Osteocyte (in vitro differentiated cells): ENCODE data around the gene C19orf18. TPM values are rescaled to one million over a fixed set of nuclear protein-coding genes. Genes with fewer than 3 reads are reported as not detected.

Experiments used
- DNase-seq: peaks from one replicate; pipeline ENCODE4 v3.0.0; 2021; ENCODE audit warnings: mixed read lengths; ENCODE audit not compliant: unreplicated experiment; ENCODE audit errors: extremely low spot score
- H3K27ac Mint-ChIP-seq: one replicate; pipeline ENCODE4 v1.8.0; 2021; ENCODE audit warnings: mild to moderate bottlenecking, mixed read lengths; ENCODE audit not compliant: unreplicated experiment
- H3K27me3 Mint-ChIP-seq: one replicate; pipeline ENCODE4 v1.8.0; 2021; ENCODE audit warnings: mixed read lengths; ENCODE audit not compliant: unreplicated experiment
- H3K36me3 Mint-ChIP-seq: one replicate; pipeline ENCODE4 v1.8.0; 2021; ENCODE audit warnings: mixed read lengths; ENCODE audit not compliant: unreplicated experiment
- H3K4me1 Mint-ChIP-seq: one replicate; pipeline ENCODE4 v1.8.0; 2021; ENCODE audit warnings: mixed read lengths; ENCODE audit not compliant: unreplicated experiment
- H3K4me3 Mint-ChIP-seq: one replicate; pipeline ENCODE4 v1.8.0; 2021; ENCODE audit warnings: mild to moderate bottlenecking, moderate library complexity, mixed read lengths; ENCODE audit not compliant: unreplicated experiment
- H3K9me3 Mint-ChIP-seq: one replicate; pipeline ENCODE4 v1.8.0; 2021; ENCODE audit warnings: mixed read lengths; ENCODE audit not compliant: unreplicated experiment
- CTCF ChIP-seq: fragments of 200-600 bp; sonication (generic); IDR thresholded peaks from 2 replicates; pipeline ENCODE4 v1.5.0; 2021; ENCODE audit warnings: antibody characterized with exemption, mild to moderate bottlenecking, moderate library complexity
- total RNA-seq: library from RNA; stranded (reverse); gene quantifications from 2 replicates; pipeline ENCODE4 v1.2.1, GENCODE V29; 2021

The C19orf18 gene
- total RNA-seq, 1 donor from 2014 or later, result 1.4 TPM

- Mint-ChIP-seq H3K27ac (no peak overlapping the region), H3K9me3 (peaks cover 70% of the 10 kb centered on the region)
- DNase-seq, result no peak
Observed at GRCh38 chr19:57978586-57979289, 4.4 kb upstream of the C19orf18 start.

GRCh38 chr19:57964761-57965160 lies 9.6 kb downstream of the C19orf18 start:
- Mint-ChIP-seq H3K4me1 (no peaks in the 10 kb centered on the region), H3K27ac (no peak overlapping the region), H3K4me3 (no peak overlapping the region), H3K27me3 (no peaks in the 10 kb centered on the region), H3K36me3 (peaks cover 14% of the 10 kb centered on the region), H3K9me3 (peaks cover 26% of the 10 kb centered on the region)
- TF ChIP-seq CTCF, result no peak
- no peak for DNase-seq

More at GRCh38 chr19:57978586-57979289, 4.4 kb upstream of the C19orf18 start:
- Mint-ChIP-seq H3K27me3 (no peaks in the 10 kb centered on the region), H3K4me3 (no peak overlapping the region), H3K4me1 (no peaks in the 10 kb centered on the region), H3K36me3 (peaks cover 91% of the 10 kb centered on the region)
- TF ChIP-seq CTCF, result no peak

GRCh38 chr19:57961785-57962184 lies 12.5 kb downstream of the C19orf18 start:
- Mint-ChIP-seq H3K36me3 (peaks cover 14% of the 10 kb centered on the region), H3K27ac (no peak overlapping the region), H3K9me3 (peaks cover 26% of the 10 kb centered on the region), H3K4me1 (no peaks in the 10 kb centered on the region), H3K4me3 (no peak overlapping the region), H3K27me3 (no peaks in the 10 kb centered on the region)
- DNase-seq, result no peak
- no peak for TF ChIP-seq CTCF

GRCh38 chr19:57954996-57955395 lies 19.3 kb downstream of the C19orf18 start:
- H3K4me1 Mint-ChIP-seq, result no peaks in the 10 kb centered on the region
- TF ChIP-seq CTCF, result no peak
- DNase-seq, result no peak
- no peak overlapping the region for H3K27ac Mint-ChIP-seq
- H3K4me3 Mint-ChIP-seq, result no peak overlapping the region
- H3K9me3 Mint-ChIP-seq, result peaks cover 50% of the 10 kb centered on the region
- peaks cover 7% of the 10 kb centered on the region for H3K36me3 Mint-ChIP-seq
- H3K27me3 Mint-ChIP-seq, result no peaks in the 10 kb centered on the region

- no peak overlapping the region for H3K4me3 Mint-ChIP-seq
- H3K27me3 Mint-ChIP-seq, result no peaks in the 10 kb centered on the region
- no peak overlapping the region for H3K27ac Mint-ChIP-seq
- DNase-seq, result no peak
- H3K4me1 Mint-ChIP-seq, result peaks cover 15% of the 10 kb centered on the region
- no peak for TF ChIP-seq CTCF
- H3K36me3 Mint-ChIP-seq, result peaks cover 15% of the 10 kb centered on the region
- H3K9me3 Mint-ChIP-seq, result peaks cover 39% of the 10 kb centered on the region
Observed at GRCh38 chr19:57949702-57950101, 24.6 kb downstream of the C19orf18 start.
